K562 (cell line): ENCODE results near the gene CCT4. TPM values are rescaled to one million over a fixed set of nuclear protein-coding genes. Genes with fewer than 3 reads are reported as not detected.

Source experiments
- CCNT2 ChIP-seq: IDR thresholded peaks from 2 replicates; pipeline ENCODE4 v1.6.1; 2011; ENCODE audit warnings: borderline replicate concordance, low read depth, mild to moderate bottlenecking, moderate library complexity, mixed read lengths, low read length; ENCODE audit not compliant: insufficient read length; ENCODE audit errors: extremely low read depth
- EHMT2 ChIP-seq: fragments of 450-650 bp; IDR thresholded peaks from 2 replicates; pipeline ENCODE4 v1.6.1; 2018; ENCODE audit warnings: antibody characterized with exemption
- KAT7 ChIP-seq: sonication (generic); formaldehyde crosslinking; IDR thresholded peaks from 2 replicates; pipeline ENCODE4 v1.8.0; 2022; ENCODE audit warnings: missing genetic modification reagents, mild to moderate bottlenecking, borderline replicate concordance
- NR2C2 ChIP-seq, 2 experiments: fragments of 200-800 bp in 1 of 2; sonication (Bioruptor generic) in 1 of 2; sonication (generic) in 1 of 2; formaldehyde crosslinking in 1 of 2; IDR thresholded peaks; 2 replicates each; pipeline versions ENCODE4 v1.6.1 to v1.8.0; 2016 to 2022; ENCODE audit warnings: mild to moderate bottlenecking in 1 of 2, missing compliant biosample characterization in 1 of 2, missing genetic modification characterization in 1 of 2, missing genetic modification reagents in 1 of 2
- SMAD4 ChIP-seq: fragments of 250-450 bp; sonication (Bioruptor Pico); conservative IDR thresholded peaks from 2 replicates; pipeline ENCODE4 v1.8.0; 2021; ENCODE audit warnings: inconsistent platforms, mild to moderate bottlenecking, moderate library complexity
- TGIF2 ChIP-seq: sonication (generic); formaldehyde crosslinking; IDR thresholded peaks from 2 replicates; pipeline ENCODE4 v1.8.1; 2022; ENCODE audit warnings: mild to moderate bottlenecking, missing genetic modification reagents, moderate library complexity
- TRIM28 ChIP-seq: fragments of 450-650 bp; IDR thresholded peaks from 2 replicates; pipeline ENCODE4 v1.6.1; 2017
- polyA plus RNA-seq, 8 experiments: library from polyadenylated mRNA; depleted of rRNA in 4 of 8; stranded (reverse) in 5 of 8; unstranded in 3 of 8; fragments of >200 nt; fragmentation: Nextera tagmentation in 2 of 8; fragmentation: Illumina TruSeq in 1 of 8; extraction: Ambion mirVana in 2 of 8; extraction: Trizol in 1 of 8; gene quantifications; 2 replicates each; pipeline versions ENCODE4 v1.2.1 to v1.2.3, GENCODE V29; 2011 to 2014; ENCODE audit warnings: inconsistent platforms in 1 of 8, missing spikeins in 1 of 8
- total RNA-seq, 7 experiments: library from RNA; depleted of rRNA in 6 of 7; stranded (reverse); fragments of >200 nt in 6 of 7; fragmentation: Illumina TruSeq in 2 of 7; extraction: Trizol in 2 of 7; gene quantifications; 2 replicates each; pipeline versions ENCODE4 v1.2.1 to v1.2.3, GENCODE V29; 2011 to 2021; ENCODE audit warnings: low replicate concordance in 1 of 7
- TF ChIP-seq, protein P1 (sequence below), 2 experiments: fragments of 450-650 bp; conservative IDR thresholded peaks; 2 replicates each; pipeline ENCODE4 v1.6.1; 2017; ENCODE audit warnings: mild to moderate bottlenecking in 2 of 2, moderate library complexity in 2 of 2
- TF ChIP-seq, protein P2 (sequence below): fragments of 450-650 bp; formaldehyde crosslinking; IDR thresholded peaks from 2 replicates; pipeline ENCODE4 v1.4.0; 2020; ENCODE audit warnings: mild to moderate bottlenecking, moderate library complexity
- TF ChIP-seq, protein P3 (sequence below), 2 experiments: fragments of 450-650 bp in 1 of 2; sonication (generic) in 1 of 2; formaldehyde crosslinking in 1 of 2; IDR thresholded peaks; 2 replicates each; pipeline versions ENCODE4 v1.7.1 to v1.9.0; 2016 to 2022; ENCODE audit warnings: inconsistent platforms in 1 of 2, mild to moderate bottlenecking in 1 of 2, missing genetic modification reagents in 1 of 2
- TF ChIP-seq, protein P4 (sequence below): conservative IDR thresholded peaks from 2 replicates; pipeline ENCODE4 v1.6.1; 2011; ENCODE audit warnings: low read depth, mild to moderate bottlenecking, low read length; ENCODE audit not compliant: control insufficient read depth

Gene CCT4
- total and polyA plus RNA-seq, 9 of the 15 experiments (the other 6 are each of a cell fraction or from before 2014, with no cell fraction given), result 101 to 368 (median 303) TPM

DNA sequence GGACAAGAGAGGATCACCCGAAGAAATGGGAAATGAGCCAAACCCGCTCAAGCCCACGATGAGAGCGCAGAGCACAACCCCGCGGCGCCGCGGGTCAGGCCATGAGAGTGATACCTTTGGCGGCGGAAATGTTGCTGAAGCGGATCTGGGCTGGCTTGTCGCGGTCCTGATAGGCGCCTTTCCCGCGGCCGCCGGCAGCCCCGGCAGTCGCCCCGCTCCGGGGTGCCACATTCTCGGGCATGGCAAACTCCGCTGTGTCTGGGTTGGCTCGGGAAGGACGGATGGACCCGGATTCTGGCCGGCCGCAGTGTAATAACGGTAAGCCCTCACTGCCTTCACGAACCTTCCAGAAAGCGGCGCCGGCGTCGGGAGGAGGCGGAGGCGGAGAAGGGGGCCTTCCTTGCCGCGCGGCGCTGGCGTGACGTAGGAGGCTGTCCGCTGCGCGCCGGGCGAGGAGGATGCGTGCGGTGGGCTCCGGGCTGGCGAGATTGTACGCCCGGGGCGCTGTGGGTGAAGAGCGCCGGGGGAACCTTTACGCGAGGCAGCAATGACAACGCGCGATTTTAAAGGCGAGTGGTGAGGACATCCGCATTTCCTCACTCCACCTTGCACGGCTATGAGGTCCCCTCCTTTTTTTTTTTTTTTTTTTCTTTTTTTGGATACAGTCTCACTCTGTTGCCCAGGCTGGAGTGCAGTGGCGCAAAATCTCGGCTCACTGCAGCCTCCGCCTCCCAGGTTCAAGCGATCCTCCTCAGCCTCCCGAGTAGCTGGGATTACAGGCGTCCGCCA is at the start of gene CCT4 (continued):
- TF ChIP-seq, protein P1, sequence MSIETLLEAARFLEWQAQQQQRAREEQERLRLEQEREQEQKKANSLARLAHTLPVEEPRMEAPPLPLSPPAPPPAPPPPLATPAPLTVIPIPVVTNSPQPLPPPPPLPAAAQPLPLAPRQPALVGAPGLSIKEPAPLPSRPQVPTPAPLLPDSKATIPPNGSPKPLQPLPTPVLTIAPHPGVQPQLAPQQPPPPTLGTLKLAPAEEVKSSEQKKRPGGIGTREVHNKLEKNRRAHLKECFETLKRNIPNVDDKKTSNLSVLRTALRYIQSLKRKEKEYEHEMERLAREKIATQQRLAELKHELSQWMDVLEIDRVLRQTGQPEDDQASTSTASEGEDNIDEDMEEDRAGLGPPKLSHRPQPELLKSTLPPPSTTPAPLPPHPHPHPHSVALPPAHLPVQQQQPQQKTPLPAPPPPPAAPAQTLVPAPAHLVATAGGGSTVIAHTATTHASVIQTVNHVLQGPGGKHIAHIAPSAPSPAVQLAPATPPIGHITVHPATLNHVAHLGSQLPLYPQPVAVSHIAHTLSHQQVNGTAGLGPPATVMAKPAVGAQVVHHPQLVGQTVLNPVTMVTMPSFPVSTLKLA (conservative IDR thresholded peaks at IDR 0.05), result peak; percentile 76 to 88
- peak; percentile 53; the same call in 1 of the 2 replicates for TF ChIP-seq EHMT2
- TF ChIP-seq, protein P2, sequence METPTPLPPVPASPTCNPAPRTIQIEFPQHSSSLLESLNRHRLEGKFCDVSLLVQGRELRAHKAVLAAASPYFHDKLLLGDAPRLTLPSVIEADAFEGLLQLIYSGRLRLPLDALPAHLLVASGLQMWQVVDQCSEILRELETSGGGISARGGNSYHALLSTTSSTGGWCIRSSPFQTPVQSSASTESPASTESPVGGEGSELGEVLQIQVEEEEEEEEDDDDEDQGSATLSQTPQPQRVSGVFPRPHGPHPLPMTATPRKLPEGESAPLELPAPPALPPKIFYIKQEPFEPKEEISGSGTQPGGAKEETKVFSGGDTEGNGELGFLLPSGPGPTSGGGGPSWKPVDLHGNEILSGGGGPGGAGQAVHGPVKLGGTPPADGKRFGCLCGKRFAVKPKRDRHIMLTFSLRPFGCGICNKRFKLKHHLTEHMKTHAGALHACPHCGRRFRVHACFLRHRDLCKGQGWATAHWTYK, result peak; percentile 81; the same call in 1 of the 2 replicates
- TF ChIP-seq, protein P3, sequence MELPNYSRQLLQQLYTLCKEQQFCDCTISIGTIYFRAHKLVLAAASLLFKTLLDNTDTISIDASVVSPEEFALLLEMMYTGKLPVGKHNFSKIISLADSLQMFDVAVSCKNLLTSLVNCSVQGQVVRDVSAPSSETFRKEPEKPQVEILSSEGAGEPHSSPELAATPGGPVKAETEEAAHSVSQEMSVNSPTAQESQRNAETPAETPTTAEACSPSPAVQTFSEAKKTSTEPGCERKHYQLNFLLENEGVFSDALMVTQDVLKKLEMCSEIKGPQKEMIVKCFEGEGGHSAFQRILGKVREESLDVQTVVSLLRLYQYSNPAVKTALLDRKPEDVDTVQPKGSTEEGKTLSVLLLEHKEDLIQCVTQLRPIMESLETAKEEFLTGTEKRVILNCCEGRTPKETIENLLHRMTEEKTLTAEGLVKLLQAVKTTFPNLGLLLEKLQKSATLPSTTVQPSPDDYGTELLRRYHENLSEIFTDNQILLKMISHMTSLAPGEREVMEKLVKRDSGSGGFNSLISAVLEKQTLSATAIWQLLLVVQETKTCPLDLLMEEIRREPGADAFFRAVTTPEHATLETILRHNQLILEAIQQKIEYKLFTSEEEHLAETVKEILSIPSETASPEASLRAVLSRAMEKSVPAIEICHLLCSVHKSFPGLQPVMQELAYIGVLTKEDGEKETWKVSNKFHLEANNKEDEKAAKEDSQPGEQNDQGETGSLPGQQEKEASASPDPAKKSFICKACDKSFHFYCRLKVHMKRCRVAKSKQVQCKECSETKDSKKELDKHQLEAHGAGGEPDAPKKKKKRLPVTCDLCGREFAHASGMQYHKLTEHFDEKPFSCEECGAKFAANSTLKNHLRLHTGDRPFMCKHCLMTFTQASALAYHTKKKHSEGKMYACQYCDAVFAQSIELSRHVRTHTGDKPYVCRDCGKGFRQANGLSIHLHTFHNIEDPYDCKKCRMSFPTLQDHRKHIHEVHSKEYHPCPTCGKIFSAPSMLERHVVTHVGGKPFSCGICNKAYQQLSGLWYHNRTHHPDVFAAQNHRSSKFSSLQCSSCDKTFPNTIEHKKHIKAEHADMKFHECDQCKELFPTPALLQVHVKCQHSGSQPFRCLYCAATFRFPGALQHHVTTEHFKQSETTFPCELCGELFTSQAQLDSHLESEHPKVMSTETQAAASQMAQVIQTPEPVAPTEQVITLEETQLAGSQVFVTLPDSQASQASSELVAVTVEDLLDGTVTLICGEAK (IDR thresholded peaks at IDR 0.05), result peak; percentile 58; the same call in 1 of the 2 replicates
- TF ChIP-seq, protein P3 (CRISPR knock-in tag; IDR thresholded peaks at IDR 0.05), result peak; percentile 61; the same call in 1 of the 2 replicates
- TF ChIP-seq, protein P4, sequence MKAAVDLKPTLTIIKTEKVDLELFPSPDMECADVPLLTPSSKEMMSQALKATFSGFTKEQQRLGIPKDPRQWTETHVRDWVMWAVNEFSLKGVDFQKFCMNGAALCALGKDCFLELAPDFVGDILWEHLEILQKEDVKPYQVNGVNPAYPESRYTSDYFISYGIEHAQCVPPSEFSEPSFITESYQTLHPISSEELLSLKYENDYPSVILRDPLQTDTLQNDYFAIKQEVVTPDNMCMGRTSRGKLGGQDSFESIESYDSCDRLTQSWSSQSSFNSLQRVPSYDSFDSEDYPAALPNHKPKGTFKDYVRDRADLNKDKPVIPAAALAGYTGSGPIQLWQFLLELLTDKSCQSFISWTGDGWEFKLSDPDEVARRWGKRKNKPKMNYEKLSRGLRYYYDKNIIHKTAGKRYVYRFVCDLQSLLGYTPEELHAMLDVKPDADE, result no peak
- TF ChIP-seq SMAD4 (CRISPR knock-in tag), result peak; percentile 57; the same call in 1 of the 2 replicates
- peak; percentile 69 for TF ChIP-seq CCNT2
- TF ChIP-seq KAT7 (CRISPR knock-in tag), result 0 out of 2 replicates have a peak, but pooled peaks have one; percentile 90
- no peak for TF ChIP-seq NR2C2 (CRISPR knock-in tag; IDR thresholded peaks at IDR 0.05)
- peak; percentile 54; the same call in 1 of the 2 replicates for TF ChIP-seq NR2C2 (tag; IDR thresholded peaks at IDR 0.05)
- TF ChIP-seq TRIM28, result peak; percentile 27; the same call in 1 of the 2 replicates
- no peak for TF ChIP-seq TGIF2 (CRISPR knock-in tag)
